ENCODE measurements around the gene IFNG-AS1. TPM values are rescaled to one million over a fixed set of nuclear protein-coding genes. Genes with fewer than 3 reads are reported as not detected.

Gene IFNG-AS1
- total RNA-seq, 1 donor from 2014 or later, result not detected

GRCh38 chr12:67998379-67998778, 9.1 kb downstream of the IFNG-AS1 start:
- Mint-ChIP-seq H3K4me3 (ENCODE audit: unreplicated experiment) (no peak overlapping the region), H3K4me1 (ENCODE audit: low read depth, unreplicated experiment) (no peaks in the 10 kb centered on the region), H3K27me3 (ENCODE audit: unreplicated experiment) (no peaks in the 10 kb centered on the region), H3K27ac (ENCODE audit: unreplicated experiment) (no peak overlapping the region), H3K9me3 (ENCODE audit: unreplicated experiment) (no peaks in the 10 kb centered on the region), H3K36me3 (ENCODE audit: unreplicated experiment) (no peaks in the 10 kb centered on the region)
- no peak for TF ChIP-seq CTCF (IDR thresholded peaks at IDR 0.05; ENCODE audit: partially characterized antibody, unreplicated experiment)
- no peak for DNase-seq

- no peaks in the 10 kb centered on the region for H3K9me3 Mint-ChIP-seq (ENCODE audit: unreplicated experiment)
- H3K4me3 Mint-ChIP-seq (ENCODE audit: unreplicated experiment), result no peak overlapping the region
- TF ChIP-seq CTCF (IDR thresholded peaks at IDR 0.05; ENCODE audit: partially characterized antibody, unreplicated experiment), result no peak
- H3K36me3 Mint-ChIP-seq (ENCODE audit: unreplicated experiment), result peaks cover 2% of the 10 kb centered on the region
- DNase-seq, result no peak
- H3K27ac Mint-ChIP-seq (ENCODE audit: unreplicated experiment), result no peak overlapping the region
- no peaks in the 10 kb centered on the region for H3K27me3 Mint-ChIP-seq (ENCODE audit: unreplicated experiment)
- no peaks in the 10 kb centered on the region for H3K4me1 Mint-ChIP-seq (ENCODE audit: low read depth, unreplicated experiment)
Observed at GRCh38 chr12:67999244-67999643, 10.0 kb downstream of the IFNG-AS1 start.

GRCh38 chr12:68001486-68002466, 12.5 kb downstream of the IFNG-AS1 start:
- no peaks in the 10 kb centered on the region for H3K27me3 Mint-ChIP-seq (ENCODE audit: unreplicated experiment)
- H3K36me3 Mint-ChIP-seq (ENCODE audit: unreplicated experiment), result peaks cover 9% of the 10 kb centered on the region
- no peak overlapping the region for H3K27ac Mint-ChIP-seq (ENCODE audit: unreplicated experiment)
- no peak overlapping the region for H3K4me3 Mint-ChIP-seq (ENCODE audit: unreplicated experiment)
- DNase-seq, result no peak
- H3K4me1 Mint-ChIP-seq (ENCODE audit: low read depth, unreplicated experiment), result no peaks in the 10 kb centered on the region
- peak; percentile 56 for TF ChIP-seq CTCF (IDR thresholded peaks at IDR 0.05; ENCODE audit: partially characterized antibody, unreplicated experiment)
- H3K9me3 Mint-ChIP-seq (ENCODE audit: unreplicated experiment), result peaks cover 2% of the 10 kb centered on the region

GRCh38 chr12:68003777-68004176, 14.5 kb downstream of the IFNG-AS1 start:
- Mint-ChIP-seq H3K9me3 (ENCODE audit: unreplicated experiment) (peaks cover 2% of the 10 kb centered on the region), H3K27me3 (ENCODE audit: unreplicated experiment) (no peaks in the 10 kb centered on the region), H3K36me3 (ENCODE audit: unreplicated experiment) (peaks cover 9% of the 10 kb centered on the region), H3K4me1 (ENCODE audit: low read depth, unreplicated experiment) (no peaks in the 10 kb centered on the region), H3K27ac (ENCODE audit: unreplicated experiment) (no peak overlapping the region), H3K4me3 (ENCODE audit: unreplicated experiment) (no peak overlapping the region)
- DNase-seq, result no peak
- TF ChIP-seq CTCF (IDR thresholded peaks at IDR 0.05; ENCODE audit: partially characterized antibody, unreplicated experiment), result no peak

- TF ChIP-seq CTCF (IDR thresholded peaks at IDR 0.05; ENCODE audit: partially characterized antibody, unreplicated experiment), result no peak
- H3K9me3 Mint-ChIP-seq (ENCODE audit: unreplicated experiment), result peaks cover 2% of the 10 kb centered on the region
- no peaks in the 10 kb centered on the region for H3K27me3 Mint-ChIP-seq (ENCODE audit: unreplicated experiment)
- DNase-seq, result no peak
- peaks cover 9% of the 10 kb centered on the region for H3K36me3 Mint-ChIP-seq (ENCODE audit: unreplicated experiment)
- no peak overlapping the region for H3K4me3 Mint-ChIP-seq (ENCODE audit: unreplicated experiment)
- H3K4me1 Mint-ChIP-seq (ENCODE audit: low read depth, unreplicated experiment), result no peaks in the 10 kb centered on the region
- no peak overlapping the region for H3K27ac Mint-ChIP-seq (ENCODE audit: unreplicated experiment)
Observed at GRCh38 chr12:68007033-68007432, 17.8 kb downstream of the IFNG-AS1 start.
